ENCODE data around the gene ALDH1A3.

Gene ALDH1A3

GRCh38 chr15:100862162-100862561 lies 17.5 kb upstream of the ALDH1A3 start:
- TF ChIP-seq ZNF174 (tag by site-specific recombination; IDR thresholded peaks at IDR 0.05): no peak
- TF ChIP-seq ZNF558 (tag by site-specific recombination; IDR thresholded peaks at IDR 0.05): no peak
- TF ChIP-seq EGR2 (tag by site-specific recombination; IDR thresholded peaks at IDR 0.05; ENCODE audit: low read depth): no peak
- TF ChIP-seq ZNF169 (tag by site-specific recombination; IDR thresholded peaks at IDR 0.05): no peak
- TF ChIP-seq PRDM10 (tag by site-specific recombination; IDR thresholded peaks at IDR 0.05): no peak
- no peak for TF ChIP-seq ZNF549 (tag by site-specific recombination; IDR thresholded peaks at IDR 0.05)
- TF ChIP-seq ZNF677 (tag by site-specific recombination; IDR thresholded peaks at IDR 0.05): no peak
- TF ChIP-seq KLF8 (tag by site-specific recombination; IDR thresholded peaks at IDR 0.05): no peak
- no peak for TF ChIP-seq REPIN1 (tag by site-specific recombination; IDR thresholded peaks at IDR 0.05; ENCODE audit: low read depth)
- TF ChIP-seq ZNF184 (tag by site-specific recombination; IDR thresholded peaks at IDR 0.05): no peak
- TF ChIP-seq BCL11A (tag by site-specific recombination; IDR thresholded peaks at IDR 0.05; ENCODE audit: low read depth): no peak
- TF ChIP-seq MEIS1 (CRISPR knock-in tag; IDR thresholded peaks at IDR 0.05; ENCODE audit: borderline replicate concordance): no peak
- no peaks in the 10 kb centered on the region for H3K9me3 ChIP-seq (ENCODE audit: control insufficient read depth, insufficient read depth, low read depth, low read length)
- H3K36me3 ChIP-seq (ENCODE audit: control insufficient read depth in 2 of 2, insufficient read depth in 1 of 2, low read length in 2 of 2): no peaks in the 10 kb centered on the region
- CTCF ChIA-PET: interaction anchor here (2.0 kb wide), 1 partner anchor 10 kb away, joined by 8 read pairs; no protein-coding TSS in a partner anchor
- POLR2A ChIA-PET: no interaction called here
- no peak overlapping the region for H3K27ac ChIP-seq (ENCODE audit: extremely low read depth, low read depth, low read length)
- H3K4me3 ChIP-seq (ENCODE audit: low read depth, low read length): no peak overlapping the region
- H3K4me1 ChIP-seq (ENCODE audit: control insufficient read depth, insufficient read depth, low read length): no peaks in the 10 kb centered on the region

GRCh38 chr15:100863075-100863795 lies 16.4 kb upstream of the ALDH1A3 start:
- Histone ChIP-seq H3K27ac (ENCODE audit: extremely low read depth, low read depth, low read length) (no peak overlapping the region), H3K4me1 (ENCODE audit: control insufficient read depth, insufficient read depth, low read length) (no peaks in the 10 kb centered on the region), H3K4me3 (ENCODE audit: low read depth, low read length) (no peak overlapping the region), H3K9me3 (ENCODE audit: control insufficient read depth, insufficient read depth, low read depth, low read length) (no peaks in the 10 kb centered on the region), H3K36me3 (ENCODE audit: control insufficient read depth in 2 of 2, insufficient read depth in 1 of 2, low read length in 2 of 2) (no peaks in the 10 kb centered on the region)
- TF ChIP-seq KLF8 (tag by site-specific recombination; IDR thresholded peaks at IDR 0.05): no peak
- no peak for TF ChIP-seq ELK4 (IDR thresholded peaks at IDR 0.05; ENCODE audit: borderline replicate concordance, low read depth, low read length)
- no peak for TF ChIP-seq ZNF416 (tag by site-specific recombination; IDR thresholded peaks at IDR 0.05)
- TF ChIP-seq ZNF747 (tag by site-specific recombination; IDR thresholded peaks at IDR 0.05): no peak
- TF ChIP-seq ZNF280C (tag by site-specific recombination; IDR thresholded peaks at IDR 0.05): no peak
- TF ChIP-seq ZBTB44 (tag by site-specific recombination; IDR thresholded peaks at IDR 0.05): no peak
- no peak for TF ChIP-seq ZFP69B (tag by site-specific recombination; IDR thresholded peaks at IDR 0.05)
- no peak for TF ChIP-seq TSHZ1 (tag by site-specific recombination; IDR thresholded peaks at IDR 0.05; ENCODE audit: borderline replicate concordance)
- no peak for TF ChIP-seq ZNF548 (tag by site-specific recombination; IDR thresholded peaks at IDR 0.05)
- CTCF ChIA-PET: interaction anchor here (1.9 to 3.0 kb wide), 2 partner anchors 15 to 145 kb away, joined by 5 to 13 read pairs; no protein-coding TSS in a partner anchor
- POLR2A ChIA-PET: no interaction called here
